Stomach (tissue), 9 donors: Measurements from ENCODE around the gene AGAP1. TPM values are rescaled to one million over a fixed set of nuclear protein-coding genes. Genes with fewer than 3 reads are reported as not detected.

Experiments
- DNase-seq, 2 donors: peaks; one replicate each; pipeline versions ENCODE4 v3.0.0 to v3.0.0-alpha.2; 2013 to 2019
- H3K27ac ChIP-seq, 5 donors: fragments of 200-600 bp in 4 of 5; sonication (generic) in 4 of 5; one replicate each; pipeline ENCODE4 v1.5.1; 2013 to 2019; ENCODE audit warnings: mild to moderate bottlenecking in 1 of 5, moderate library complexity in 1 of 5
- H3K27me3 ChIP-seq, 3 donors: fragments of 200-600 bp; sonication (generic); one replicate each; pipeline ENCODE4 v1.5.1; 2017 to 2019; ENCODE audit warnings: mixed run types in 1 of 3
- H3K36me3 ChIP-seq, 4 donors: fragments of 200-600 bp; sonication (generic); 1 replicate in 3 of 4; 2 replicates in 1 of 4; pipeline ENCODE4 v1.5.1; 2016 to 2019
- H3K4me1 ChIP-seq, 4 donors: fragments of 200-600 bp; sonication (generic); one replicate each; pipeline ENCODE4 v1.5.1; 2016 to 2019
- H3K4me3 ChIP-seq, 4 donors: fragments of 200-600 bp; sonication (generic) in 3 of 4; one replicate each; pipeline ENCODE4 v1.5.1; 2016 to 2019; ENCODE audit warnings: mild to moderate bottlenecking in 1 of 4
- H3K9me3 ChIP-seq, 4 donors: fragments of 200-600 bp; sonication (generic); one replicate each; pipeline ENCODE4 v1.5.1; 2016 to 2019
- EP300 ChIP-seq: sonication (generic); formaldehyde crosslinking; IDR thresholded peaks from one replicate; pipeline ENCODE4 v1.6.1; 2017; ENCODE audit warnings: antibody characterized with exemption
- POLR2A ChIP-seq, 4 donors: fragments of 450-650 bp; IDR thresholded peaks; one replicate each; pipeline ENCODE4 v1.6.1; 2016; ENCODE audit warnings: antibody characterized with exemption in 4 of 4, control low read depth in 2 of 4, mild to moderate bottlenecking in 1 of 4, moderate library complexity in 1 of 4
- POLR2AphosphoS5 ChIP-seq, 3 donors: sonication (generic); formaldehyde crosslinking; IDR thresholded peaks; one replicate each; pipeline ENCODE4 v1.6.1; 2016; ENCODE audit warnings: antibody characterized with exemption in 3 of 3
- WGBS, 5 donors: extraction: QIAGEN DNeasy Blood & Tissue Kit in 3 of 5; methylation state at CpG; one replicate each; pipeline versions ENCODE4 v1.1.5 to v1.1.7; 2013 to 2018; 5-methylcytosine and 5-hydroxymethylcytosine counted together
- intact Hi-C: fragments of 100-400 bp; cut with DNase I; formaldehyde crosslinking; loops from one replicate; pipeline ENCODE4 v1.15.1; 2023; ENCODE audit warnings: low total_unique reads
- polyA plus RNA-seq, 3 donors: library from polyadenylated mRNA; stranded (reverse); fragments of 200-250 nt; gene quantifications; one replicate each; pipeline ENCODE4 v1.2.3, GENCODE V29; 2013
- total RNA-seq, 5 donors: library from RNA; depleted of rRNA; stranded (reverse); fragments of >200 nt; gene quantifications; one replicate each; pipeline versions ENCODE4 v1.1.0 to v1.2.3, GENCODE V29; 2014 to 2016
- TF ChIP-seq, protein P1 (sequence below), 7 experiments: fragments of 450-650 bp in 4 of 7; fragments of 200-600 bp in 3 of 7; sonication (generic) in 3 of 7; IDR thresholded peaks; one replicate each; pipeline ENCODE4 v1.5.1; 2016 to 2019; ENCODE audit warnings: antibody characterized with exemption in 7 of 7, control low read depth in 2 of 7, mild to moderate bottlenecking in 1 of 7
- donor health status: healthy with polysubstance abuse.
- donor health status: Bipolar disorder and iron deficiency.
- donor health status: healthy.

Gene AGAP1
- total and polyA plus RNA-seq, 8 donors, result 4.2 to 139 (median 35.0) TPM

DNA sequence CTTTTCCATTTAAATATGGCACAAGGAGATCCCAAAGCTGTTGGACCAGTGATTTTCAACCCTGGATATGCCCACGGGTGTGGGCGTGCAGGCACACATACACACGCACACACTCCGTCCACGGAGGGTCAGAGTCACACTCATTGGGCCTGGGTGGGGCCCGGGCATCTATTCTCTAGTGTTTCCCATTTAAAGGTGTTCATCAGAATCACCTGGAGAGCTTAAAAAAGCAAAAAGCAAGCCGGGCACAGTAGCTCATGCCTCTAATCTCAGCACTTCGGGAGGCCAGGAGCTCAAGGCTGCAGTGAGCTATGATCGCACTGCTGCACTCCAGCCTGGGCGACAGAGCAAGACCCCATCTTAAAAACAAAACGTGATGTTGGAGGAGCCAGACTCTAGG lies 345.4 kb downstream of the AGAP1 start:
- H3K27me3 ChIP-seq, result no peaks in the 10 kb centered on the region
- H3K4me1 ChIP-seq, result no peaks in the 10 kb centered on the region
- H3K4me3 ChIP-seq, result no peak overlapping the region
- no peak overlapping the region for H3K27ac ChIP-seq
- intact Hi-C loops, result no loop called here
- no peaks in the 10 kb centered on the region for H3K36me3 ChIP-seq
- H3K9me3 ChIP-seq, result no peaks in the 10 kb centered on the region
- TF ChIP-seq POLR2A (IDR thresholded peaks at IDR 0.05) (no peak), EP300 (no peak), POLR2AphosphoS5 (IDR thresholded peaks at IDR 0.05) (no peak)
- TF ChIP-seq, protein P1, sequence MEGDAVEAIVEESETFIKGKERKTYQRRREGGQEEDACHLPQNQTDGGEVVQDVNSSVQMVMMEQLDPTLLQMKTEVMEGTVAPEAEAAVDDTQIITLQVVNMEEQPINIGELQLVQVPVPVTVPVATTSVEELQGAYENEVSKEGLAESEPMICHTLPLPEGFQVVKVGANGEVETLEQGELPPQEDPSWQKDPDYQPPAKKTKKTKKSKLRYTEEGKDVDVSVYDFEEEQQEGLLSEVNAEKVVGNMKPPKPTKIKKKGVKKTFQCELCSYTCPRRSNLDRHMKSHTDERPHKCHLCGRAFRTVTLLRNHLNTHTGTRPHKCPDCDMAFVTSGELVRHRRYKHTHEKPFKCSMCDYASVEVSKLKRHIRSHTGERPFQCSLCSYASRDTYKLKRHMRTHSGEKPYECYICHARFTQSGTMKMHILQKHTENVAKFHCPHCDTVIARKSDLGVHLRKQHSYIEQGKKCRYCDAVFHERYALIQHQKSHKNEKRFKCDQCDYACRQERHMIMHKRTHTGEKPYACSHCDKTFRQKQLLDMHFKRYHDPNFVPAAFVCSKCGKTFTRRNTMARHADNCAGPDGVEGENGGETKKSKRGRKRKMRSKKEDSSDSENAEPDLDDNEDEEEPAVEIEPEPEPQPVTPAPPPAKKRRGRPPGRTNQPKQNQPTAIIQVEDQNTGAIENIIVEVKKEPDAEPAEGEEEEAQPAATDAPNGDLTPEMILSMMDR (IDR thresholded peaks at IDR 0.05), result no peak
- 88 to 94% (median 90%) methylated on average over 11 of the region's 11 CpGs for WGBS, 5 donors
- DNase-seq, result no peak

DNA sequence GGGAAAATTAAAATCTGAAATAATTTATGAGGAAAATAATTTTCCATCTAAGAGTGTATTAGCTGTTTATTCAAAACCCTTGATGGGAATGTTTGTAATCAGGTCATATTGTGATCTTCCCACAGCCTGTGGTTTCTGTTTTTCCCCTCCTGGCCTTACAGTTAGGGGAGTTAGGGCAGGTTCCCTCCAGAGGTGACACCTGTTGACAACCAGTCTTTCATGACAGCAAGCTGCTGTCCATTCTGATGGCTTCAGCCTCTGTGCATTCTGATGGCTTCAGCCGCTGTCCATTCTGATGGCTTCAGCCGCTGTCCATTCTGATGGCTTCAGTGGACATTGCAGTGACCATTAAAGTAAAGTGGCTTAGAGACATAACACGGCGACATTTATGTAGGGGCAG lies 346.1 kb downstream of the AGAP1 start:
- no peak for TF ChIP-seq POLR2AphosphoS5 (IDR thresholded peaks at IDR 0.05)
- Histone ChIP-seq H3K36me3 (no peaks in the 10 kb centered on the region), H3K9me3 (no peaks in the 10 kb centered on the region), H3K27ac (no peak overlapping the region), H3K4me3 (no peak overlapping the region), H3K27me3 (no peaks in the 10 kb centered on the region), H3K4me1 (no peaks in the 10 kb centered on the region)
- intact Hi-C loops, result no loop called here
- WGBS, 5 donors, result 94 to 99% (median 96%) methylated on average over 4 of the region's 4 CpGs
- DNase-seq, result no peak

DNA sequence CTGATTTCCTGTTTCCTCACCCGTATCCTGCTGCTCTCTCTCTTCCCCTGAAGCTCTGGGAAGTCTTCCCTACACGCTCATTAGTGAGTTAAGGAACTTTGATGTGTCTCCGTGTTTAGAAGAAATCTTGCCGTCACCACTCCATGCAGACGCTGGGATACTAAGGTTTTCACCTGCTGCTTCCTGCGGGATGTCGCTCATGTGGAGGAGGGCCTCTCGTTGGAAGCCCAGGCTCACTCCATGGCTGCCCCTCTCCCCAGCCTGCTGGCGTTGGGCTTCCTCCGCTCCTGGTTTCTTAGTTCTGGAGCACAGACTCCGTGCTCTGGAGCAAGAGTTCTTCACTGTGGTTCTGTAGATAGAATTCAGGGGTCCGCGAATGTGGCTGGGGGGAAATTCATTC lies 348.0 kb downstream of the AGAP1 start:
- WGBS, 5 donors, result 92 to 95% (median 92%) methylated on average over 13 of the region's 13 CpGs
- TF ChIP-seq, protein P1 (IDR thresholded peaks at IDR 0.05), result no peak
- no peak for TF ChIP-seq POLR2A (IDR thresholded peaks at IDR 0.05)
- TF ChIP-seq POLR2AphosphoS5 (IDR thresholded peaks at IDR 0.05), result no peak
- TF ChIP-seq EP300, result no peak
- H3K4me3 ChIP-seq, result no peak overlapping the region
- intact Hi-C loops, result no loop called here
- no peaks in the 10 kb centered on the region for H3K9me3 ChIP-seq
- H3K36me3 ChIP-seq, result no peaks in the 10 kb centered on the region
- no peak overlapping the region for H3K27ac ChIP-seq
- no peaks in the 10 kb centered on the region for H3K27me3 ChIP-seq
- H3K4me1 ChIP-seq, result no peaks in the 10 kb centered on the region
- no peak for DNase-seq

DNA sequence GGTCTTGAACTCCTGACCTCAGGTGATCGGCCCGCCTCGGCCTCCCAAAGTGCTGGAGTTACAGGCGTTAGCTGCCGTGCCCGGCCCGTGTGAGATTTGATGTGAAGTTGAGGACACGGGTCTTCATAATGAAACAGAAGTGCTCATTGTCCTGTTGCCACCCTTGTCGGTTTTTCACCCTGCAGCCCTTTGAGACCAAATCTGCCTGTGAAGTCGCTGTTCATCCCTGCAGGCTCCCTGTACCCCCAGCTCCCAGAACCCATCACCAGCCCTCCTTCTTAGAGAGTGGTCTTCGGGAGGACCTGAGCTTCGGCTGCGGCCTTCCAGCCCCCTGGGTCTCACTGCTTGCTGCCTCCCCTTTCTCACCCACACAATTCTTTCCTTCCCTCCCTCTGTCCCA lies 349.1 kb downstream of the AGAP1 start:
- no peak overlapping the region for H3K27ac ChIP-seq
- no peak overlapping the region for H3K4me3 ChIP-seq
- H3K36me3 ChIP-seq, result no peaks in the 10 kb centered on the region
- no peaks in the 10 kb centered on the region for H3K27me3 ChIP-seq
- 82 to 98% (median 94%) methylated on average over 13 of the region's 13 CpGs for WGBS, 5 donors
- no peak for DNase-seq
- H3K4me1 ChIP-seq, result no peaks in the 10 kb centered on the region
- H3K9me3 ChIP-seq, result no peaks in the 10 kb centered on the region
- intact Hi-C loops, result no loop called here
- TF ChIP-seq EP300 (no peak), POLR2AphosphoS5 (IDR thresholded peaks at IDR 0.05) (no peak), POLR2A (IDR thresholded peaks at IDR 0.05) (no peak)
- TF ChIP-seq, protein P1 (IDR thresholded peaks at IDR 0.05), result no peak

DNA sequence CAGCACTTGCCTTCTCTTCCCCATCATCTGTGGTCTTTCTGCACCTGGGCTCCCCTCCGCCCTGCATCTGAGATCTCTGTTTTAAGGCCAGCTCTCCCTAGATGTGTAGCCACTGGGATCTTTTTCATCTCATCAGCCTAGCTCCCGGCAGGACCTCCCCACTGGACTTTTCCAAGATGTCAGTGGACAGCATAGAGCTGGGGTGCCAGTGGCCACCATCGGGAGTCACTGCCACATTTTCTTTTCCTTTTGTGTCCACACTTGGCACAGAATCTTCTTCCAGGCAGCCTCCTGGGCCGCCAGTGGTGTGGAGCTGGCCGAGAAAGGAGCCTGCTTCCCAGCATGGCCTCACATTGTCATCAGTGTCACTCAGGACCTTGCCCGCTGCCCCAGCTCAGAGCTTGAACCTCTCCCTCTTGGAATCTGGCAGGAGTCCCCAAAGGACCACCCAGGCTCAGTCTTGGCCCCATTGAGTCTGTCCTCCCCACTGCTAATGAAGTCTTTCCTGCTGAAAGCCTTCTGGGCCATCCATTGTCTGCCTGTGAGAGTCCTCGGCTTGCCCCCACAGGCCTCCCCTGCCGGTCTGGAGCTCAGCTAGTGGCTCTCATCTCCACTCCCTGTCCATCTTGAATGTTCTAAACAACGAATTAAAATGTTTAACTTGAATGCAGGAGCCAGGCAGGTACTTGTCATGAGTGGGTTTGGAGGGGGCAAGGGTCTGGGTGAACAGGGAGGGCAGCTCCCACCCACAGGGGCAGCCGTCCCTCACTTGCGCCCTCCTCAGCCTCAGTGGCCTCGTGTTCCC lies 349.9 kb downstream of the AGAP1 start:
- no peak overlapping the region for H3K27ac ChIP-seq
- intact Hi-C loops, result no loop called here
- no peaks in the 10 kb centered on the region for H3K36me3 ChIP-seq
- no peaks in the 10 kb centered on the region for H3K27me3 ChIP-seq
- H3K4me1 ChIP-seq, result no peaks in the 10 kb centered on the region
- no peaks in the 10 kb centered on the region for H3K9me3 ChIP-seq
- DNase-seq, result no peak
- WGBS, 5 donors, result 85 to 93% (median 89%) methylated on average over 12 of the region's 12 CpGs
- TF ChIP-seq POLR2A (IDR thresholded peaks at IDR 0.05), result no peak
- TF ChIP-seq EP300, result no peak
- no peak overlapping the region for H3K4me3 ChIP-seq
